Kidney (tissue), 14 donors: ENCODE results near the gene OR5B17. TPM values are rescaled to one million over a fixed set of nuclear protein-coding genes. Genes with fewer than 3 reads are reported as not detected.

Experiments used
- DNase-seq, 5 donors: peaks; one replicate each; pipeline ENCODE4 v3.0.0-alpha.2; 2013 to 2020
- FAIRE-seq: peaks from 2 replicates; lab custom pipeline; 2012; peaks lifted over from hg19 to GRCh38; lab: Jason Lieb, UNC
- H3K27ac ChIP-seq, 2 donors: one replicate each; pipeline ENCODE4 v1.7.0; 2013; ENCODE audit warnings: low read depth in 2 of 2, low read length in 2 of 2, inconsistent platforms in 1 of 2
- H3K27me3 ChIP-seq: one replicate; pipeline ENCODE4 v1.7.1; 2013; ENCODE audit warnings: low read length, inconsistent platforms; ENCODE audit not compliant: control insufficient read depth, insufficient read depth
- H3K36me3 ChIP-seq, 3 donors: one replicate each; pipeline versions ENCODE4 v1.7.0 to v1.7.1; 2013; ENCODE audit warnings: low read length in 3 of 3, control low read depth in 1 of 3, inconsistent platforms in 1 of 3; ENCODE audit not compliant: insufficient read depth in 3 of 3, control insufficient read depth in 2 of 3
- H3K4me1 ChIP-seq, 3 donors: one replicate each; pipeline versions ENCODE4 v1.7.0 to v1.7.1; 2013; ENCODE audit warnings: low read length in 3 of 3, inconsistent platforms in 1 of 3, low read depth in 1 of 3; ENCODE audit not compliant: control insufficient read depth in 2 of 3, insufficient read depth in 2 of 3
- H3K4me3 ChIP-seq, 3 donors: one replicate each; pipeline versions ENCODE4 v1.7.0 to v1.8.1; 2013; ENCODE audit warnings: low read length in 3 of 3, control low read depth in 1 of 3, inconsistent platforms in 1 of 3
- H3K9ac ChIP-seq, 3 donors: one replicate each; pipeline versions ENCODE4 v1.7.0 to v1.7.1; 2013; ENCODE audit warnings: low read length in 3 of 3, control low read depth in 1 of 3, inconsistent platforms in 1 of 3
- H3K9me3 ChIP-seq, 3 donors: one replicate each; pipeline versions ENCODE4 v1.7.0 to v1.7.1; 2013; ENCODE audit warnings: low read length in 3 of 3, control low read depth in 1 of 3, inconsistent platforms in 1 of 3; ENCODE audit not compliant: control insufficient read depth in 2 of 3, insufficient read depth in 1 of 3
- CTCF ChIP-seq: IDR thresholded peaks from 3 replicates; pipeline ENCODE4 v1.5.1; 2012; ENCODE audit warnings: mild to moderate bottlenecking, moderate library complexity, borderline replicate concordance; ENCODE audit not compliant: insufficient read depth; ENCODE audit errors: extremely low read depth
- intact Hi-C: fragments of 100-400 bp; cut with DNase I; formaldehyde crosslinking; loops from one replicate; pipeline ENCODE4 v1.11.1; 2022
- polyA plus RNA-seq: library from polyadenylated mRNA; stranded (reverse); fragments of 350-450 nt; fragmentation: Illumina TruSeq; extraction: RNeasy Lipid Tissue Mini Kit (QIAGEN cat#74804); gene quantifications from one replicate; pipeline ENCODE4 v1.2.3, GENCODE V29; 2014; ENCODE audit warnings: low read depth, low replicate concordance; ENCODE audit not compliant: insufficient read depth
- total RNA-seq: library from RNA; stranded (reverse); fragmentation: NEBNext Ultra II Directional; extraction: Animal tissue kit (Norgen Biotek cat#: 25700); gene quantifications from one replicate; pipeline ENCODE4 v1.2.1, GENCODE V29; 2021
- donor health status: control.
- donor health status: control.
- donor health status: control.
- donor health status: control.
- donor health status: control.
- donor health status: DM: yes; HTN: yes; CAD: no.
- donor health status: Normal renal cell carcinoma (clear cell type).

The OR5B17 gene
- total and polyA plus RNA-seq, 2 donors from 2014 or later, result not detected

GRCh38 chr11:58330861-58331260 is 28.0 kb downstream of the OR5B17 start:
- H3K9ac ChIP-seq, result no peak overlapping the region
- intact Hi-C loops, result no loop called here
- no peak for TF ChIP-seq CTCF
- H3K36me3 ChIP-seq, result no peaks in the 10 kb centered on the region
- peaks cover 0 to 3% (median 2%) of the 10 kb centered on the region in 3 donors for H3K9me3 ChIP-seq
- FAIRE-seq (no peak), DNase-seq (no peak)
- H3K4me1 ChIP-seq, result no peaks in the 10 kb centered on the region
- no peaks in the 10 kb centered on the region for H3K27me3 ChIP-seq
- H3K27ac ChIP-seq, result no peak overlapping the region
- no peak overlapping the region for H3K4me3 ChIP-seq

GRCh38 chr11:58318532-58318931 is 40.3 kb downstream of the OR5B17 start:
- no peak for DNase-seq
- H3K4me1 ChIP-seq, result no peaks in the 10 kb centered on the region
- H3K9ac ChIP-seq, result no peak overlapping the region
- no peak for FAIRE-seq
- no peak overlapping the region for H3K4me3 ChIP-seq
- intact Hi-C loops, result no loop called here
- no peak for TF ChIP-seq CTCF
- H3K27me3 ChIP-seq, result no peaks in the 10 kb centered on the region
- no peaks in the 10 kb centered on the region for H3K9me3 ChIP-seq
- H3K36me3 ChIP-seq, result no peaks in the 10 kb centered on the region
- H3K27ac ChIP-seq, result no peak overlapping the region

- FAIRE-seq, result no peak
Observed at GRCh38 chr11:58316142-58316541, 42.7 kb downstream of the OR5B17 start.

More at GRCh38 chr11:58316142-58316541, 42.7 kb downstream of the OR5B17 start:
- Histone ChIP-seq H3K27ac (no peak overlapping the region), H3K9ac (no peak overlapping the region), H3K9me3 (no peaks in the 10 kb centered on the region), H3K4me1 (no peaks in the 10 kb centered on the region), H3K36me3 (no peaks in the 10 kb centered on the region), H3K4me3 (no peak overlapping the region), H3K27me3 (no peaks in the 10 kb centered on the region)
- TF ChIP-seq CTCF, result no peak
- DNase-seq, result no peak
- intact Hi-C loops, result no loop called here

Other genes starting within 250 kb of the OR5B17 start
- gene OR9I1, start 233.5 kb downstream of the OR5B17 start, total RNA-seq, result not detected
- gene OR9I1, start 233.5 kb downstream of the OR5B17 start, polyA plus RNA-seq, result not detected
- gene OR9Q2, start 170.0 kb downstream of the OR5B17 start, total RNA-seq, result not detected
- gene OR9Q2, start 170.0 kb downstream of the OR5B17 start, polyA plus RNA-seq, result not detected
- not detected for gene OR1S2, start 154.9 kb downstream of the OR5B17 start, total RNA-seq
- gene OR1S2, start 154.9 kb downstream of the OR5B17 start, polyA plus RNA-seq, result not detected
- not detected for gene OR1S1, start 146.3 kb downstream of the OR5B17 start, total RNA-seq
- gene OR1S1, start 146.3 kb downstream of the OR5B17 start, polyA plus RNA-seq, result not detected
- not detected for gene OR10Q1, start 130.2 kb downstream of the OR5B17 start, total RNA-seq
- not detected for gene OR10Q1, start 130.2 kb downstream of the OR5B17 start, polyA plus RNA-seq
- gene OR10W1, start 90.8 kb downstream of the OR5B17 start, total RNA-seq, result not detected
- not detected for gene OR10W1, start 90.8 kb downstream of the OR5B17 start, polyA plus RNA-seq
- gene OR5B3, start 47.8 kb upstream of the OR5B17 start, total RNA-seq, result not detected
- not detected for gene OR5B3, start 47.8 kb upstream of the OR5B17 start, polyA plus RNA-seq
- gene OR5B2, start 69.1 kb upstream of the OR5B17 start, total RNA-seq, result not detected
- gene OR5B2, start 69.1 kb upstream of the OR5B17 start, polyA plus RNA-seq, result not detected
- not detected for gene OR5B12, start 83.2 kb upstream of the OR5B17 start, total RNA-seq
- not detected for gene OR5B12, start 83.2 kb upstream of the OR5B17 start, polyA plus RNA-seq
- not detected for gene OR5B21, start 149.0 kb upstream of the OR5B17 start, total RNA-seq
- gene OR5B21, start 149.0 kb upstream of the OR5B17 start, polyA plus RNA-seq, result not detected
- 16.8 TPM for gene LPXN, start 216.8 kb upstream of the OR5B17 start, total RNA-seq
- gene LPXN, start 216.8 kb upstream of the OR5B17 start, polyA plus RNA-seq, result 8.0 TPM
- gene ZFP91, start 220.0 kb upstream of the OR5B17 start, total RNA-seq, result 43.7 TPM
- 14.9 TPM for gene ZFP91, start 220.0 kb upstream of the OR5B17 start, polyA plus RNA-seq